ENCODE measurements around the gene RASEF.
"Not testable (repeated sequence)": the region's sequence is repeated elsewhere in the genome, so short reads cannot be mapped to it uniquely, and the experiment has no call there.

Gene RASEF

DNA sequence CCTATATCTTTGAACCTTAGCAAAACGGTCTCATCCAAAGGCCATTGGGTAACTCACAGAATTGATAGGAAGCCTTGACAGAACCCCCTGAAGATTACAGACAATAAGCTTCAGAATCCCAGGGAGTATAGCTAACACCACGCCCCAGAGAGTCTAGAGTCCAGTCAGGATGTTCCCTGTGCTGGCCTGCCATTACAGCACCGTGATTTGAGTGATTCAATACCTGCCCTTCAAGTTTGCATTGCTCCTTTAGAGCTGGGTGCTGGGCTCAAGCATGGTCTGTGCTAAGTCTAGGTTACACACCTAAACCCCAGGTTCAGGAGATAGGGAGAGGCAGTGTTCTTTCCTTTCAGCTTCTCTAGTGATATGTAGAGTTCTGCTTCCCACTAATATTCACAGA is 90.5 kb downstream of the RASEF start:
- ATAC-seq (replicated peaks; ENCODE audit: extremely low read depth, poor library complexity, severe bottlenecking) (no peak), DNase-seq (ENCODE audit: low spot score in 2 of 2) (no peak)
- no peak overlapping the region for H3K27ac Mint-ChIP-seq (ENCODE audit: low read depth)
- peaks cover 1% of the 10 kb centered on the region for H3K36me3 Mint-ChIP-seq (ENCODE audit: insufficient read depth)
- no peaks in the 10 kb centered on the region for H3K9me3 Mint-ChIP-seq
- H3K27me3 Mint-ChIP-seq, result no peaks in the 10 kb centered on the region
- no peak overlapping the region for H3K4me3 Mint-ChIP-seq
- H3K4me1 Mint-ChIP-seq, result no peaks in the 10 kb centered on the region

- DNase-seq (ENCODE audit: low spot score in 2 of 2), result no peak
- Mint-ChIP-seq H3K4me1 (no peaks in the 10 kb centered on the region), H3K9me3 (no peaks in the 10 kb centered on the region), H3K36me3 (ENCODE audit: insufficient read depth) (peaks cover 1% of the 10 kb centered on the region), H3K4me3 (no peak overlapping the region), H3K27me3 (no peaks in the 10 kb centered on the region), H3K27ac (ENCODE audit: low read depth) (no peak overlapping the region)
- no peak for ATAC-seq (replicated peaks; ENCODE audit: extremely low read depth, poor library complexity, severe bottlenecking)
Measured at GRCh38 chr9:82970359-82970758, 92.6 kb downstream of the RASEF start.

GRCh38 chr9:82969291-82969690 is 93.7 kb downstream of the RASEF start:
- Mint-ChIP-seq H3K4me1 (no peaks in the 10 kb centered on the region), H3K4me3 (no peak overlapping the region), H3K27ac (ENCODE audit: low read depth) (no peak overlapping the region), H3K36me3 (ENCODE audit: insufficient read depth) (peaks cover 1% of the 10 kb centered on the region), H3K9me3 (peaks cover 4% of the 10 kb centered on the region), H3K27me3 (no peaks in the 10 kb centered on the region)
- ATAC-seq (replicated peaks; ENCODE audit: extremely low read depth, poor library complexity, severe bottlenecking) (no peak), DNase-seq (ENCODE audit: low spot score in 2 of 2) (no peak)

DNA sequence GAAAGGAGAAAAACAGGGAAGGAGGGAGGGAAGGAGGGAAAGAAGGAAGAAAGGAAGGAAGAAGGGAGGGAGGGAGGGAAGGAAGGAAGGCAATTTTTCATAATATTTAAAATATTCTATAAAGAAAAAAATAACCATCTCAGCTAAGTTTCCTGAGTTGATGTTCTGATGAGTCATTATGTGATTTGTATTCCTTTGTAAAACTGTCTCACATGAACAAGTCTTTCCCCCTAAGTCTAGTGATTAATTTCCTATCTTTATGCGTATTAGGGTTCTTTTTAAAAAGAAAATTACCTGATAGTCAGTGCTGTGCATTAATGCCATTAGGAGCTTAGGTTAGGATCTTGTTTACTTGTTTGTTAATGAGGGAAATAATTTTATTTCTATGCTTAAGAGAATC is 94.1 kb downstream of the RASEF start:
- Mint-ChIP-seq H3K27me3 (no peaks in the 10 kb centered on the region), H3K4me1 (no peaks in the 10 kb centered on the region), H3K36me3 (ENCODE audit: insufficient read depth) (peaks cover 1% of the 10 kb centered on the region), H3K27ac (ENCODE audit: low read depth) (no peak overlapping the region), H3K4me3 (no peak overlapping the region), H3K9me3 (peaks cover 5% of the 10 kb centered on the region)
- DNase-seq (ENCODE audit: low spot score in 2 of 2), result no peak
- ATAC-seq (replicated peaks; ENCODE audit: extremely low read depth, poor library complexity, severe bottlenecking), result no peak

GRCh38 chr9:82968388-82968787 is 94.6 kb downstream of the RASEF start:
- Mint-ChIP-seq H3K4me1 (no peaks in the 10 kb centered on the region), H3K36me3 (ENCODE audit: insufficient read depth) (peaks cover 1% of the 10 kb centered on the region), H3K4me3 (no peak overlapping the region), H3K9me3 (peaks cover 5% of the 10 kb centered on the region), H3K27ac (ENCODE audit: low read depth) (no peak overlapping the region), H3K27me3 (no peaks in the 10 kb centered on the region)
- ATAC-seq (replicated peaks; ENCODE audit: extremely low read depth, poor library complexity, severe bottlenecking) (no peak), DNase-seq (ENCODE audit: low spot score in 2 of 2) (no peak)

GRCh38 chr9:82961504-82962125 is 101.3 kb downstream of the RASEF start:
- DNase-seq (ENCODE audit: low spot score in 2 of 2) (no peak), ATAC-seq (replicated peaks; ENCODE audit: extremely low read depth, poor library complexity, severe bottlenecking) (no peak)
- Mint-ChIP-seq H3K4me3 (no peak overlapping the region), H3K27ac (ENCODE audit: low read depth) (no peak overlapping the region), H3K27me3 (no peaks in the 10 kb centered on the region), H3K9me3 (peaks cover 5% of the 10 kb centered on the region), H3K4me1 (no peaks in the 10 kb centered on the region), H3K36me3 (ENCODE audit: insufficient read depth) (no peaks in the 10 kb centered on the region)

DNA sequence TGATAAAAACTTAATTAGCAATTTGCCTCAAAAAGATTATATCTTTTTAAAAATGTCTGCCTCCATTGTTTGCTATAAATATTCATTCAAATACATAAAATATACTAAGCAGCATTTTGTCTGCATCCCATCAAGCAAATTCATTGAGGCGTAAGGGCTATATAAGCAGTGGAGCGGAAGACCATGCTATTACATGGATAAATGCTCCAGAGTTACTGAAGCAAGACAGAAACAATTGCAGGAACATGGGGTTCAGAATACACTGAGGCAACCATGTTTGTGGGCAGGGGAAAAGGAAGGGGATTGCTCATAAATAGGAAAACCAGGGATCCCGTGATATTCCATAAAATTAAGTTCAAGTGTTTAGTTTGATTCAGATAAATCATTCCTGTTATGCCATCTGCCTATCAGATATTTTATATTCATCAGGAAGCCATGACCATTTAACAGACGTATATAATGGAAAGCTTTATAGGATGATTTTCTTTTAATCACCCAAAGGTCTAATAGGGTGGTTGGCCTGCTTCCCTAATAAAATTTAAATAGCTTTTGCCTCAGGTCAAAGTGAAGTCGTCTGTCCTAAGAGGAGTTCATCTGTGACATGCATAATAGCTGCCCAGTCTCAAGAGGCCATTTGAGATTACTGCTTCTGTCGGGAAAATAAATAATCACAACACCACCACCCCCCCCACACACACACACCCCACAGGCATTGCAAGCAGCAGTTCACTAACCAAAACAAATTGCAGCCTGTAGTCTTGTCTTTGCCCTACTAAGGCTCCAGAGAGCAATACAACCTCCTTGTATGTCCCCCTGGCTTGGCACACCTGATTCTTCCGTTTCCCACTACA is 105.2 kb downstream of the RASEF start:
- Mint-ChIP-seq H3K9me3 (no peaks in the 10 kb centered on the region), H3K4me1 (no peaks in the 10 kb centered on the region), H3K4me3 (no peak overlapping the region), H3K27me3 (no peaks in the 10 kb centered on the region), H3K36me3 (ENCODE audit: insufficient read depth) (no peaks in the 10 kb centered on the region), H3K27ac (ENCODE audit: low read depth) (no peak overlapping the region)
- DNase-seq (ENCODE audit: low spot score in 2 of 2), result no peak
- no peak for ATAC-seq (replicated peaks; ENCODE audit: extremely low read depth, poor library complexity, severe bottlenecking)

DNA sequence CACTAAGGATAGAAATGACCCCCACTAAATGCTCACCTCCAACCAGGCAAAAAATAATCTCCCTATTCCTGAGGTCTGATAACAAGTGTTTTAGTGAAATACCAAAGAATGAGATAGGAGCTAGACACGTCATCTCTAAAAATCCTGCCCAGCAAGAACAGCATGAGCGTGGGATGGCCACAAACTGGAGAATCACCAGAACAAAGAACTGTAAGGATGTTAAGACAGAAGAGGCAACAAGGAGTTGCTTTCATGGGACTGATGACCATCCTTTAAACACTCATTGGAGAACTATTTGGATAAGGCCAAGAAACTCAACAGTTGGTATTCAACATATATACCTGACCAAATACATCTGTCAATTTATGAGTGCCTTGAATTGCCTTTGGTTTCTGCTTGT is 113.7 kb downstream of the RASEF start:
- Mint-ChIP-seq H3K27ac (ENCODE audit: low read depth) (no peak overlapping the region), H3K36me3 (ENCODE audit: insufficient read depth) (no peaks in the 10 kb centered on the region), H3K27me3 (no peaks in the 10 kb centered on the region), H3K4me1 (no peaks in the 10 kb centered on the region), H3K9me3 (peaks cover 8% of the 10 kb centered on the region), H3K4me3 (no peak overlapping the region)
- DNase-seq (ENCODE audit: low spot score in 2 of 2), result no peak
- ATAC-seq (replicated peaks; ENCODE audit: extremely low read depth, poor library complexity, severe bottlenecking), result no peak

DNA sequence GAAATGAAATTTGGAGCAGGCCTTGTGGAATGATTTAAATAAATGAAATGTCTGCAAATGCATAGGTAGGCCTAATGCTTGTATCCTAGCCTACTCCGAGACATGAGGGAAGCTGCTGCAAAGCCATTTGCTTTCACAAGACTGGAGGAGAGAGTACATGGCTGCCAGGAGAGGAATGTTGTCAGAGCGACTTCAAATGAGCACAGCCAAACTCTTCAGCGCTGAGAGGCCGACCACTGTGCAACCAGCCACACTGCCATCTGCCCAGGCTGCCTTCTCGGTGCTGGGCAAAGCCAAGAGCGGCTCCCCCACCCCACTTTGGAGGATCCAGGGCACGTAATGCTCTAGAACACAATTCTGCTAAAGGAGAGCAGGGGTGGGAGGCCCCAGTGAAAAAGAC is 122.6 kb downstream of the RASEF start:
- no peak overlapping the region for H3K27ac Mint-ChIP-seq (ENCODE audit: low read depth)
- DNase-seq (ENCODE audit: low spot score in 2 of 2) (no peak), ATAC-seq (replicated peaks; ENCODE audit: extremely low read depth, poor library complexity, severe bottlenecking) (no peak)
- H3K4me3 Mint-ChIP-seq, result no peak overlapping the region
- H3K9me3 Mint-ChIP-seq, result peaks cover 11% of the 10 kb centered on the region
- H3K4me1 Mint-ChIP-seq, result no peaks in the 10 kb centered on the region
- H3K36me3 Mint-ChIP-seq (ENCODE audit: insufficient read depth), result no peaks in the 10 kb centered on the region
- no peaks in the 10 kb centered on the region for H3K27me3 Mint-ChIP-seq

- ATAC-seq (replicated peaks; ENCODE audit: extremely low read depth, poor library complexity, severe bottlenecking) (no peak), DNase-seq (ENCODE audit: low spot score in 2 of 2) (no peak)
- Mint-ChIP-seq H3K27me3 (no peaks in the 10 kb centered on the region), H3K4me1 (no peaks in the 10 kb centered on the region), H3K36me3 (ENCODE audit: insufficient read depth) (no peaks in the 10 kb centered on the region), H3K4me3 (no peak overlapping the region), H3K27ac (ENCODE audit: low read depth) (no peak overlapping the region), H3K9me3 (peaks cover 11% of the 10 kb centered on the region)
Measured at GRCh38 chr9:82939451-82939850, 123.5 kb downstream of the RASEF start.

DNA sequence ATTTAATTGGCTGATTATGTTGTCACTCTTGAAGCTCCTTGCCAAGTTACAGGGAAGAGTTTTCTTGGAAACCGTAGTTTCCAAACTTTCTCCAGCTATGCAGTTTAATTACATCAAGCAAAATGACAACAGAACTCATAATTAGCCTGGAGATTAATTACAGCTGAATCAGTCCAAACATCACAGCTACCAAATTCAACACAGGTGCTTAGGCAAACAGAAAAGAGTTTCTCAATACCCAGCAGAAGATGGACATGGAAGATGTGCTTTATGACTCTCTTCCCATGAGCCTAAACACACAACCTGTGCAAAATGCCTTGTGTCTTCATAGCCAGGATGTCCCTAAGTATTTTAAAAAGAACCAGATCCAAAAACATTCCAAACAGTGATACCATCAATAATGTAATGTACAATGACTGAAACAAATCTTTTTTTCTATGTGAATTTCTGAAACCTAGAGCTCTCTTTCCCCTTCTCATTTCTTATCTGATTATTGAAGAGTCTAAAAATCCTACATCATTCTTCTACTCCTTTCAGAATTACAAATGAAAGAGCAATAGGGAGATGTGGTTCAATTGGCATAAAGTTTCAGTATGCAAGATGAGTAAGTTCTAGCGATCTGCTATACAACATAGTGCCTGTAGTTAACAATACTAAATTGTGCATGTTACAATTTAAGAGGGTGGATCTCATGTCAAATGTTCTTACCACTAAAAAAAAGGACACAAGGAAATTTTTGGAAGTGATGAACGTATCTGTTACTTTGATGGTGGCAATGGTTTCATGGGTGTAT is 124.3 kb downstream of the RASEF start:
- H3K27ac Mint-ChIP-seq (ENCODE audit: low read depth), result no peak overlapping the region
- no peaks in the 10 kb centered on the region for H3K27me3 Mint-ChIP-seq
- no peak overlapping the region for H3K4me3 Mint-ChIP-seq
- ATAC-seq (replicated peaks; ENCODE audit: extremely low read depth, poor library complexity, severe bottlenecking) (no peak), DNase-seq (ENCODE audit: low spot score in 2 of 2) (no peak)
- no peaks in the 10 kb centered on the region for H3K4me1 Mint-ChIP-seq
- H3K36me3 Mint-ChIP-seq (ENCODE audit: insufficient read depth), result no peaks in the 10 kb centered on the region
- H3K9me3 Mint-ChIP-seq, result peaks cover 8% of the 10 kb centered on the region

DNA sequence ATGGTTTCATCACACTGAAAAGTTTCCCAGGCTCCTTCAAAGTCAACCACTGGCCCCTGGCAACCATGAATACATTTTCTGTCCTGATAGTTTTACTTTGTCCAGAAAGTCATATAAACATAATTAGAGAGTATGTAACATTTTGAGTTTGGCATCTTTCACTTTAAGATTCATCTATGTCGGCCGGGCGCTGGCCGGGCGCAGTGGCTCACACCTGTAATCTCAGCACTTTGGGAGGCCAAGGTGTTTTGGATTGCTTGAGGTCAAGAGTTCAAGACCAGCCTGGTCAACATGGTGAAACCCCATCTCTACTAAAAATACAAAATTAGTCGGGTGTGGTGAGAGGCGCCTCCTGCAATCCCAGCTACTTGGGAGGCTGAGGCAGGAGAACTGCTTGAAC is 126.4 kb downstream of the RASEF start:
- not testable (repeated sequence) for H3K27me3 Mint-ChIP-seq; H3K9me3 Mint-ChIP-seq; H3K4me1 Mint-ChIP-seq; H3K36me3 Mint-ChIP-seq (ENCODE audit: insufficient read depth); H3K27ac Mint-ChIP-seq (ENCODE audit: low read depth); ATAC-seq (replicated peaks; ENCODE audit: extremely low read depth, poor library complexity, severe bottlenecking); H3K4me3 Mint-ChIP-seq; DNase-seq (ENCODE audit: low spot score in 2 of 2)

GRCh38 chr9:82934949-82935348 is 128.0 kb downstream of the RASEF start:
- Mint-ChIP-seq H3K27me3 (no peaks in the 10 kb centered on the region), H3K9me3 (peaks cover 4% of the 10 kb centered on the region), H3K4me1 (no peaks in the 10 kb centered on the region), H3K27ac (ENCODE audit: low read depth) (no peak overlapping the region), H3K4me3 (no peak overlapping the region), H3K36me3 (ENCODE audit: insufficient read depth) (no peaks in the 10 kb centered on the region)
- no peak for DNase-seq (ENCODE audit: low spot score in 2 of 2)
- ATAC-seq (replicated peaks; ENCODE audit: extremely low read depth, poor library complexity, severe bottlenecking), result no peak

All from central memory CD8-positive, alpha-beta T cell (primary cell).